Sigmoid colon (tissue), 4 donors: ENCODE measurements around the gene DNAJB9.

Experiments used
- POLR2AphosphoS5 ChIP-seq, 4 donors: sonication (generic); formaldehyde crosslinking; IDR thresholded peaks; one replicate each; pipeline ENCODE4 v1.6.1; 2017; ENCODE audit warnings: antibody characterized with exemption in 4 of 4
- TF ChIP-seq, protein P1 (sequence below), 4 experiments: fragments of 450-650 bp in 3 of 4; fragments of 200-600 bp in 1 of 4; IDR thresholded peaks; one replicate each; pipeline ENCODE4 v1.5.1; 2016 to 2019; ENCODE audit warnings: antibody characterized with exemption in 4 of 4, mild to moderate bottlenecking in 3 of 4, moderate library complexity in 2 of 4

DNA sequence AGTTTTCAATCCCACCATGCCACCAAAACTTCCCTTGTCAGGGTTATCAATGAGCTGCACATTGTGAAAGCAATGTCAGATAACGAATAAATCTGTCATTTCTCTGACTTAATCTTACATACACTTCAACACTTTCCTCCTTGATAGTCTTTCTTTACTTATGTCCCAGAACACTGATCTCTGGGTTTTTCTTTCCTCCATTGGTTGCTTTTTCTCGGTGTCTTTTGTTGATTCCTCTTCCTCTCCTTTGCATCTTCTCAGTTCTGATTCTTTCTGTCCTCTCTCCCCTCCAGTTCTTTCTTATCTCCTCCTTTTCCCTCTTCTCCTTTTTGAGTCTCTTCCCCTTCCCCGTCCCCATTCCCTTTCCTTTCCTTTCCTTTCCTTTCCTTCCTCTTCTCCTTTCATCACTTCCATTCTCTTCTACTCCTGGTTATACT is 16.6 kb downstream of the DNAJB9 start:
- TF ChIP-seq, protein P1, sequence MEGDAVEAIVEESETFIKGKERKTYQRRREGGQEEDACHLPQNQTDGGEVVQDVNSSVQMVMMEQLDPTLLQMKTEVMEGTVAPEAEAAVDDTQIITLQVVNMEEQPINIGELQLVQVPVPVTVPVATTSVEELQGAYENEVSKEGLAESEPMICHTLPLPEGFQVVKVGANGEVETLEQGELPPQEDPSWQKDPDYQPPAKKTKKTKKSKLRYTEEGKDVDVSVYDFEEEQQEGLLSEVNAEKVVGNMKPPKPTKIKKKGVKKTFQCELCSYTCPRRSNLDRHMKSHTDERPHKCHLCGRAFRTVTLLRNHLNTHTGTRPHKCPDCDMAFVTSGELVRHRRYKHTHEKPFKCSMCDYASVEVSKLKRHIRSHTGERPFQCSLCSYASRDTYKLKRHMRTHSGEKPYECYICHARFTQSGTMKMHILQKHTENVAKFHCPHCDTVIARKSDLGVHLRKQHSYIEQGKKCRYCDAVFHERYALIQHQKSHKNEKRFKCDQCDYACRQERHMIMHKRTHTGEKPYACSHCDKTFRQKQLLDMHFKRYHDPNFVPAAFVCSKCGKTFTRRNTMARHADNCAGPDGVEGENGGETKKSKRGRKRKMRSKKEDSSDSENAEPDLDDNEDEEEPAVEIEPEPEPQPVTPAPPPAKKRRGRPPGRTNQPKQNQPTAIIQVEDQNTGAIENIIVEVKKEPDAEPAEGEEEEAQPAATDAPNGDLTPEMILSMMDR (IDR thresholded peaks at IDR 0.05): no peak
- TF ChIP-seq POLR2AphosphoS5 (IDR thresholded peaks at IDR 0.05): no peak
